GM21737 (cell line): Measurements from ENCODE around the gene GLIS2.

Source experiments
- ATAC-seq: cut with Tn5 transposase; IDR thresholded peaks from one replicate; pipeline ENCODE4 v1.9.1; 2021; ENCODE audit warnings: mild to moderate bottlenecking, moderate library complexity; ENCODE audit not compliant: unreplicated experiment

Gene GLIS2

DNA sequence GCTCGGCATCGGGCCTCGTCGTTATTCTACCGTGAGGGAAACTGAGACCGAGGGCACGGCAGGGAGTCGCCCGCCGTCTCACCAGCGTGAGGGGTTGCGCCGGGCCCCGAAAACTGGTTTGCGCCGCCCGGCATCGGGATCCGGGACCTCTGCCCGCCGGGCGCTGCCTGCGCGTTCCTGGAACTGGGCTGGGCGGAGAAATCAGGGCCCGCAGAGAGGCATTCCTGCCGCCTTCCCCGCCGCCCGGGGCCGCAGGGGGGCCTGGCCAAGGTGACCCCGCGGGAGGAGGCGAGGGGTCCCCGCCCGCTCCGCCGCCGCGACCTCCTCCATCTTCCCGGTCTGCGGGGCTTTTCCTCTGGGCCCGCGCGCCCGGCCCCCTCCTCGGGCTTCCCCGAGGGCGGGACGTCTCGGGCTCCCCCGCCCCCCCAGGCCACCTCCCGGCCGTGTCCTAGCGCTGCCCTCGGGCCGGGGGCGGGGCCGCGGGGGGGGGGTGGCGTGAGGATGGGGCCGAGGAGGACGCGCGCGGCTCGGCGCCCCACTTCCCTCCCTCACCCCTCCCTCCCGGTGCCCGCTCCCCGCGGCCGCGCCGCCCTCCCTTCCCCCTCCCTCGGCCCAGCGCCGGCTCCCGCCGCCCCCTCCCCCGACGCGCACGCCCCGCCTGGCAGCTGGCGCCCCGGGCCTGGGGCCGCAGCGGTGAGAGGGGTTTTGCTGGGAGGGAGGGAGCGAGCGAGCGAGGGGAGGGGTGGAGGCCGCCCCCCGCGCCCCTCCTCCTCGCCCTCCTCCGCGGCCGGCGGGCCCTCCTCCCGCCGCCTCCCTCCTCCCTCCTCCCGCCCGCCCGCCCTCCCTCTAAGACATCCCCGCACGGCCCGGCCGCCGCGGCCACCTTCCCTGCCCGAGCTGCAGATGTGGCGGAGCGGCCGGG lies at the start of gene GLIS2:
TSS of gene GLIS2 (plus strand) at position 882 of the 922 bp plus-strand sequence. CDS start 16,214 bp downstream, outside the sequence.
- ATAC-seq = no peak

DNA sequence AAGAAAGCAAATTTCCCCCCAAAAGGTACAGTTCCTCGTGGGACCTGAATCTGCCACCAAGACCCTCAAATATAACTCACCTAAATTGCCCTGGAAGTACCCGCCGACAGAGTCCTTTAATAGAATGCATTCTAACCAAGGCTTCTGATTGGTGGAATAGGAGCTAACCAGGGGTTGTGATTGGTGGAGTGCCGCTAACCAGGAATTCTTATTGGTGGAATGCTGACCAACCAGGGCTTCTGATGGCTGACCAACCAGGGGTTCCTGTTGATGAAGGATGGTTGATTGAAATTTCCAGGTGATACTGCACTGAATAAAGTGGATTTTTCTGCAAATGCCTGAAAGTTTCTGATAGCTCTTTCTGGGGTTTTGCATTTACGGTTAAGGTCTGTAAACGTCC lies 49.5 kb upstream of the GLIS2 start:
- no peak for ATAC-seq

DNA sequence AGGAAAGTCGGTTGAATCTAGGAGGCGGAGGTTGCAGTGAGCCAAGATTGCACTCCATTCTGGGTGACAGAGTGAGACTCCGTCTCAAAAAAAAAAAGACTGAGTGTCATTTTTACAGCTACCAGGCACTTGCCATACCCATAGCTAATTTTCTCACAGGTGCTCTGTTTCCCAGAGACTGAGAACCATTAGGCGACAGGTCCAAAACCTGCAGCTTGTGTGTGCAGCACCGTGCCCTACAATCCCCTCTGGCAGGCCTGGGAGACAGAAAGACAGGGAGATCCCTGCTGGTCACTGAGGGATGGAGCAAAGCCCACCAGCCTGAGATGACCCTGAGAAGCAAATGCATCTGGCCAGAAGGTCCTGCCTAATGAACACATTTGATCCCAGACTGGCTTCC lies 45.8 kb upstream of the GLIS2 start:
- ATAC-seq = no peak

DNA sequence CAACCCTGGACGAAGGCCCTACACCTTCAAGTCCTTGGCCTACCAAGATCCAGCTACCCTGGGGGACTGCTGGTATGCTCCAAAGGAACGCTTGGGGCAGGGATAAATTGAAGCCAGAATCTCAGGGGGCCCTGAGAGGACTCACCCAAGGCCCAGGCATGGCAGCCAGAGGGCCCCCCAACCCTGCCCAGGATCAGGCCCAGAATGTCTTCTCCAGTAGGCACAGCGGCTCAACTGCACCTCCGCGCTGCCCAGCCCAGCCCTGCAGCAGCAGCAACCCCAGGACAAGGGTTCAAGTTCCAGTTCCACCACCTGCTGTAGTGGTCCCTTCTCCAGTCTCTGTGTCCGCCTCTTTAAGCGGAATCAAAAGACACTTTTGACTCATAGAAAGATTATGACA lies 45.3 kb upstream of the GLIS2 start:
- ATAC-seq = no peak

DNA sequence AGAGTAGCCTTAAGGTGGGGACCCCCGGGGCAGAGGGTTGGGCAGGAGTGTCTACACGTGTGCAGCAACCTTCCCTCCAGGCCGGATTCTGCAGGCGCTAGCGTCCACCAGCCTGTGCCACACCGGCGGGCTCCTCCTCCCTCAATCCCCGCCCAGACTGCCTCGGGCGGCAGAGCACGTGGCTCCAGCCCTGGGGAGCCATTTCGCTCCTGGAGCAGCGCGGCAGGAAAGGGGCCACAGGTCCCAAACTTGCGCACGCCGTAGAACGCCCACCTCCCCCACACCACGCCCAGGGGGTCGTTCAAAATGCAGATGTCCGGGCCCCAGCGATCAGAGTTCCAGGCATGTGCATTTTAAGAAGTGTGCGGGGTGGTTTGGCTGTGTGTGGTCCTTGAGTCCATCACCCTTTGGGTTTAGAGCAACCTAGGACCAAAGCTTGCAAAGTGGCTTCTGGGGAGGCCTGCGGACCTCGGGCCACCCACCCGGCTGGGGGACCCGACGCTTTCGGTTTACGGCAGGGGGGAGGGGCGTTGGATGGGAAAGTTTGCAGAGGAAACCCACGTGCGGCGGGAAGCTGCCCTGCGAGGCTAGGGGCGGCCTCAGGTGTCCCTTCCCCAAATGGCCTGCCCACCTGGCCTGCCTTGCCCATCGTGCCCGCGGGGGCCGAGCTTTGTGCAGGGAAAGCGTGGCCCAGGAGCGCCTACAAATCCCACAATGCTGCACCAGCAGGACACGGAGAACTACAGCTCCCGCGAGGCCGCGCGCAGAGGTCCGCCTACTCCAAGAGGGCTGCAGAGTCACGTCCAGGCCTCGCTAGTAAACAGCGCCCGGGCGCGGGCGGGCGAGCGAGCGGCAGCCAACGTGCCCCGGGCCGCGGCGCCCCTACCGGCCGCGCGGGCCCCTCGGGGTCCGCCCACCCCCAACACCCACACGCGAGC lies 44.4 kb upstream of the GLIS2 start:
- peak; percentile 55 for ATAC-seq

DNA sequence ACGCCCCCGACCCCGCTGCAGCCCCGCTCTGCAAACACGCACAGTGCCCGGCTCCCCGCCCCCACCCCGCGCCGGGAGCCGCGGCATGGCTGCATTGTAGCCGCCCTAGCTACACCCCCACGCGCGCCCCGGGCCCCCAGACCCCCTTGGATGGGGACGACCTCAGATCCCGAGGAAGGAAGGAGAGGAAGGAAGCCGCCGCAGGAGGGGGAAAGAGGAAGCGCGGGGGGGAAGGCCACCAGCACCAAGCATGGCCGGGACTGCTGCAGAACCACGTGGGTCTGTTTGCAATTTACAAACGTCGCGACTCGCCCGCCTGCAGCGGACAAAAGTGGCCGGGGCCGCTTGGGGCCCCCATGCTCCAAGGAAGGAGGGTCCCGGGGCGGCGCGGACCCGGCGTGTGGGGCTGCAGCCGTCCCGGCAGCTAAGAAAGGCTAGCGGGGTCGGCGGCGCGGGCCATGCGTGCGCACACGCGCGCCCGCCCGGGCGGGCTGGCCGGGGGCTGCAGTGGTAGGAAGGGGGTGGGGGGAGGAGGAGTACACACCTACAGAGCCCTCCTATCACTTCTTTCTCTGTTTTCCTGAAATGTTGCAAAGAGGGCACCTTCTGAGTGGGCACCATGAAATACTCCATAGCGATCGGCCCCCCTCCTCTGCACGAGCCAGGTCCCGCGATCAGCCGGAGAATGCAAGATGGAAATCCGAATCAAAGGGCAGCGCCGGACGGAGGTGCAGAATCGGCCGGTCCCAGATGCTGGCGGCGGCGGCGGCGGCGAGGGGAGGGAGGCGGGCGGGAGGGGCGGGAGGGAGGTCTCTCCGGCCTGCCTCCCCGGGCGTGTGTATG lies 43.5 kb upstream of the GLIS2 start:
- ATAC-seq = peak; percentile 1

DNA sequence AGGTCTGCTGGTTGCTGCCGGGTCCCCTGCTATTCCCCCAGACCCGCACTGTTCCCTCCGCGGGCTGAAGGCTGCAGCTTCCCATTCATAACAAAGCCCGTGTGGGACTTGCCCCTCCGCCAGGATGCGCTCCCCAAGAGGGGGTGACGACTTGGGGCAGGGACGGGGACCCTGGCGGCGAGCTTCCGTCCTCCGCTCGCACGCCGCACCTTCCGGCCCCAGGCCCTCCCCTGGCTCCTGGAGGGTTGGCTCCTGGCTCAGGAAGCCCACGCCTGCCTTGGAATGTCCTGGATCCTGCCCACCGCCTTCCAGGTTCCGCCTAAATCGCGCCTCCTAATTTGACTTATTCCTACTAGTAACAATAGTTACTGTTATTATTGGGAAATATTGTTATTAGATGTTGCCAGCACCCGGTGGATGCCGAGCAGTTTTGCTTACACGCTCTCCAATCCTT lies 42.0 kb upstream of the GLIS2 start:
- ATAC-seq = peak; percentile 25

DNA sequence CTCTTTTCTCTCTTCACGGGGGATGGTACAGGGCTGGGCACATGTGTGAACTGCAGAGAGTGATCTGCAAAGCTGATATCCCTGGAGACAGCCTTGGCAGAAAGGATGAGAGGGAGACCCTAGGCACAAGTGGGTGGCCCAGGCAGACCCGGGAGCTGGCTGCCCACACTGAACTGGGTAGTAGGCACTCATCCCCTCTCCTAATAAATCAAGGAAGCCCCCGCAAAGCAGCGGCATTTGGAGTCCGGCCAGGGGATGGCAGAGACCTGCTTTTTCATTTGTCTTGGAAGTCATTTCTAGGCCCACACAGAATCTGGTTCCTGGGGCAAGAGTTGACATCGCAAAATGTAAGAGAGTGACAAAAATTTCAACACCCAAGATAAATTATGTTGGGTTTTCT lies 40.0 kb upstream of the GLIS2 start:
- no peak for ATAC-seq

DNA sequence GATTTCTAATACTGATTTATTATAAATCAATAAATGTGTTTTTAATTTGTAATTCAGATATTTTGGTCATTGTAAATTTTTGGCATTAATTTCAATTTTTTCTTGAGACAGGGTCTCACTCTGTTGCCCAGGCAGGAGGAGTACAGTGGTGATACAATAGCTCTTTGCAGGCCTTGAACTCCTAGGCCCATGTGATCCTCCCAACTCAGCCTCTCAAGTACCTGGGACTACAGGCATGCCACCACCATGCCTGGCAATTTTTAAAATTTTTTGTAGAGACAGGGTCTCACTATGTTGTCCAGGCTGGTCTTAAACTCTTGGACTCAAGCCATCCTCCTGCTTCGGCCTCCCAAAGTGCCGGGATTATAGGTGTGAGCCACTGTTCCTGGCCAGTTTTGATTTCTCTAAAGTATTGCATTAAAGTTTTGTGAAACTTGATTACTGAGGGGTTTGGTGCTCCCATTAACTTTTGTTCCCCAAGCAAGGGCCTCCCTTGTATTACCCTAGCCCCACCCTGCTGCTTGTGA lies 37.8 kb upstream of the GLIS2 start:
- no peak for ATAC-seq

DNA sequence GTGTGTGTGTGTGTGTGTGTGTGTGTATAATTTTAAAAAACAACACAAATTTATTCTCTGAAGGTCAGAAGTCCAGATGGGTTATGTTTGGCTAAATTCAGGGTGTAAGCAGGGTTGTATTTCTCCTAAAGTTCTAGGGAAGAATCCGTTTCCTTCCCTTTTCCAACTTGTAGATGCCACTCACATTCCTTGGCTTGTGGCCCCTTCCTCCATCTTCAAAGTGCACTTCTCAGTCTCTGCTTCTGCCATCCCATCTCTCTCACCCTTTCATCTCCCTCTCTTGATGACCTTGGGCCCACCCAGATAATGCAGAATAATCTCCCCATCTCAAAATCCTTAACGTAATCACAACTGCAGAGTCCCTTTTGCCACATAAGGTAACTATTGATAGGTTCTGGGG lies 35.2 kb upstream of the GLIS2 start:
- ATAC-seq = no peak

DNA sequence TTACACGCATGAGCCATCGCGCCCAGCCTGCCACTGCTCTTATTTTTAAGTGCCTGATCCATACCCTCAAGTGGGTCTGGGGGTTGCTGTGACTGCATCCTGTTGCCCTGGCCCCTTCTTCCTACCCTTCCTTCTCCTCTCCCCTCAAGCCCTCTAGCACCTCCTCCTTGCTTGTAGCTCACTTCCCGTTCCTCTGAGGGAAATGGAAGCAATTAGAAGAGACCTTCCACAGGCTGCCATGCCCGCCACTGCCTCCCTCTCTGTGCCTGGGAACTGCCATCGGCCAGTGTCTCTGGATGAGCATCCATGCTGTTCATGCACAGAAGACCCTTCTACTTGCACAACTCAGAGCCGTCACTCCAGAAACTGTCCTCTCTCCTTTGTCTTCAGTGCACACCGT lies 32.4 kb upstream of the GLIS2 start:
- ATAC-seq = no peak

DNA sequence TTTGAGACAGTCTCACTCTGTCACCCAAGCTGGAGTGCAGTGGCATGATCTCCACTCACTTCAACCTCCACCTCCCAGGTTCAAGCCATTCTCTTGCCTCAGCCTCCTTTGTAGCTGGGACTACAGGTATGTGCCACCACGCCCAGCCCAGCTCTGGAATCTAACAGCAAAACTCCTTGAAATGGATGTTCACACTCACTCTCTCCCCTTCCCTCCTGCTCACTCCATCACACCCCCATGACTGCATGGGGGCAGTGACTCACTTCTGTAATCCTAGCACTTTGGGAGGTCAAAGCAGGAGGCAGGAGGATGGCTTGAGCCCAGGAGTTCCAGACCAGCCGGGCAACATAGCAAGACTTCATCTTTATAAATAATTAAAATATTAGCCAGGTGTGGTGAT lies 31.9 kb upstream of the GLIS2 start:
- no peak for ATAC-seq

DNA sequence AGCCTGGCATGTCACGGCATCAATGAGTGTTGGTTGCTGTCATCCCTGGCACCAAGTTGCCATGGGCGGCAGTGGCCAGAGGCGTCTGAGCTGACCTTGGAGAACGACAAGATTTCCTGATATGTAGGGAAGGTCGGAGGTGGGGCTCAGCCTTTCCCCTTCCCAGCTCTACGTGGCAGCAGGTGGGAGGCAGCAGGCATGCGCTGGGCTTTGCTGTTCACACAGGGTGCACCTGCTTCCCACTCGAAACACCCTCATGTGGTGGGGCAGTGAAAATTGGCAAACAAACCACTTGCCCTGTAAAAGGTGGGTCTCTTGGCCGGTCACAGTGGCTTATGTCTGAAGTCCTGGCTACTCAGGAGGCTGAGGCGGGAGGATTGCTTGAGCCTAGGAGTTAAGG lies 30.7 kb upstream of the GLIS2 start:
- ATAC-seq = no peak

DNA sequence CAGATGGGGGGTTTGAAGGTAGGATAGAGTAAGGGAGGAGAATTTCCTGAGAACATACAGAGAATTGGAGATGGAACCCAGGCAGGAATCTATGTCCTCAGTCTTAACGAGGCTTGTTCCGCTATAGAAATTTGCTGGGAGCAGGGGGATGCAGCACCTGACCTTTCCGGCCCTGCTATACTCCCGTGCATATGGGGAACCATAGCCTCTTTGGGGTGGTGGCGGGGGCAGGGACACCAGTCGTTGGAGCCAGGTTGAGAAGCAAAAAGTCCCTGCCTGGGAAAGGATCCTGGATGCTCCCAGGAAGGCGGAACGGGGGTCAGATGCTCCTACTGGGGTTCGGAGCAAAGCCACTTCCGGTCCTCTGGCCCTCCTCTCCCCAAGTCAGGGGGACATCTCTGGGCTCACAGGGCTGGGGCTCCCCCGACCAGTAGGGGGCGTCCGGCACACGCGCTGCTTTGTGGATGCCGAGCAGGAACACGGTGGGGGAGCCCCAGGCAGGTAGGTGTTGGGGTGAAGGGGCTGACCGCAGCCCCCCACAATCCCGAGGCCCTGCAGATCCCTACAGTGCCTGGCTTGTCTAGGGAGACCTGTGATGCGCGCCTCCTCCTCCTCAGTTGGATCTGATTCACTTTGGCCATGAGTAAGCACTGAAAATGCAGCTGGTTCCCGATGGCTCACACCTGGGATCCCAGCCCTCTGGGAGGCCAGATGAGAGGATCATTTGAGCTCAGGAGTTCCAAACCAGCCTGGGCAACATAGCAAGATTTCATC lies 27.5 kb upstream of the GLIS2 start:
- peak; percentile 65 for ATAC-seq

DNA sequence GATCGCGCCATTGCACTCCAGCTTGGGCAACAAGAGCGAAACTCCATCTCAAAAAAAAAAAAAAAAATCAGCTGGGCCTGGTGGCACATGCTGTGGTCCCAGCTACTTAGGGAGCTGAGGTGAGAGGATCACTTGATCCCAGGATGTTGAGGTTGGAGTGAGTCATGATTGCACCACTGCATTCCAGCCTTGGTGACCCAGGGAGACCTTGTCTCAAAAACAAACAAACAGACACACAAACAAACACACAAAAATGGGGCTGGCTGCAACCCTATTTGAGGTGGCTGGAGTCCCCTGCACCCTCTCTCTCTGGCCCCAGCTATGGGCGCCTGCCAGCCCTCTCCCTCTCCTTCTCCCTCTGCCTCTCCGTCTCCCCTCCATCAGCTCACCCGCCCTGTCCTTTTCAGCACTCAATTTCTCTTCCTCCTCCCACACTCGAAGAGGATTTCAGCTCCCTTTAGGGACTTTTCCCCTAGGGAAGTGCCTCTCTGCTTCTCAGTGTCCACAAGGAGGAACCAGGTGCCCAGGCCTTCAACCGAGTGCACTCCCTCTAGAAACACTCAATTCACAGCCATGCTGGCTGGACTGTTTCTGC lies 25.5 kb upstream of the GLIS2 start:
- ATAC-seq = no peak

DNA sequence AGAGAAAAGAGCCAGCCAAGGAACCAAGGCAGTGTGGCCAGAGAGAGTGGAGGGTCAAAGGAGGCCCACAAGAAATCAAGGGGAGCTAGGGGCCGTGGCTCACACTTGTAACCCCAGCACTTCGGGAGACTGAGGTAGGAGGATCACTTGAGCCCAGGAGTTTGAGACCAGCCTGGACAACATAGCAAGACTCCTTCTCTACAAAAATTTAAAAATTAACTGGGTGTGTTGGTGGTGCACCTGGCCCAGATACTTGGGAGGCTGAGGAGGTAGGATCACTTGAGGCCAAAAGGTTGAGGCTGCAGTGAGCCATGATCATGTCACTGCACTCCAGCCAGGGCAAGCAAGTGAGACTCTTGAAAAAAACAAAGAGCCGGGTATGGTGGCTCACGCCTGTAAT lies 24.2 kb upstream of the GLIS2 start:
- ATAC-seq = no peak

DNA sequence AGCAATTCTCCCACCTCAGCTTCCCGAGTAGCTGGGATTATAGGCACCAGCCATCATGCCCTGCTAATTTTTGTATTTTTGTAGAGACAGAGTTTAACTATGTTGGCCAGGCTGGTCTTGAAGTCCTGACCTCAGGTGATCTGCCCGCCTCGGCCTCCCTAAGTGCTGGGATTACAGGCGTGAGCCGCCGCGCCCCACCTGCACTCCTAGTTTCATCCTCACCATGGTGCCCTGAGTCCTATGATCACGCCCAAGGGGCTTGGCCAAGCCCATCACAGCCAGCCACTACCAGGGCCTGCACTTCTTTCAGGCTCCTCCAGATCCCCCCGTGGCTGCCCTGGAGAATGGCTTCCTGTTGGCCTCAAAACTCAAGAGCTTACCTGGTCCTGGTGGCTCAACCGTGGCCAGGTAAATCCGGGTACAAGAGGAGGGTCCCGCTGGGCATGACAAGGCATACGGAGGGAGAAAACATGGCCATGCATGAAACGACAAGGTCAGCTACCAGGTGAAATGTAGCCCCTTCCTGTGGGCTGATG lies 22.6 kb upstream of the GLIS2 start:
- no peak for ATAC-seq

DNA sequence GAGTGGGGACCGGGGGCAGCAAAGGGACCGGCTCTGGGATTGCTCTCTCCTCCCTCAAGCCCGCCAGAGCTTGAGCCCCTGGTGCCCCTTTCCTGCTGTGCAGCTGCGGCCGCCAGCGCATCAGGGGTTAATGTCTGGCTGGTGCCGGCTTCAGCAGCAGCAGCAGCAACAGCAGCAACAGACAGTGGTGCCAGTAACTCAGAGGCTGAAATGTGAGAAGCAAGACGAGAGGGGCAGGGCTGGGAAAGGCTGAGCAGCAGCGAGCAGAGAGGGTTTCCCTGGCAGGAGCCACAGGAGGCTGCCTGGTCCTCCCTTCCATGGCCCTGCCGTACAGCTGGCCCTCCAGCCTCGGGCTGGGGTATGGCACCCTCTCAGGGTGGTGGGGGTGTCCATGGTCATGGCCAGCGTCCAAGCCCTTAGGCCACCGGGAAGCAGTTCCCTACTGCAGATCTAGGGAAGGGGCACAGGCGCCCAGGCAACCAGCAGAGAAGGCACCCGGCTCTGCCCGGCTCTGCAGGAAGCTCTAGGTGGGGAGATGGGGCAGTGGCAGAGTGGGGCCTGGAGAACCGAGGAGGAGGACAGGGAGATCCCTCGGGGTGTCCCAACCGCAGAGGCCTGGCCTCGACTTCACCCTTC lies 21.9 kb upstream of the GLIS2 start:
- no peak for ATAC-seq

DNA sequence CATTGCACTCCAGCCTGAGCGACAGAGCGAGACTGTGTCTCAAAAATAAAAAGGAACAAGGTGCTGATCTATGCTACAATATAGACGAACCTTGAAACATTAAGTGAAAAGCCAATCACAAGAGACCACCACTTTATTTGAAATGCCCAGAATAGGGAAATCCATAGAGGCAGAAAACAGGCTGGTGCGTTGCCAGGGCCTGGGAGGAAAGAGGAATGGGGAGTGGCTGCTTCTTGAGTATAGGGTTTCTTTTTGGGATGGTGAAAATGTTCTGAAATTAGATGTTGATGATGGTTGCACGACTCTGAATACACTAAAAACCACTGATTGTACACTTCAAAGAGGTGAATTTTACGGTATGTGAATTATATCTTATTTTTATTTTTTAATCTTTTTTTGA lies 20.3 kb upstream of the GLIS2 start:
- ATAC-seq = no peak
